ENCODE results near the gene TRAPPC5.

DNA sequence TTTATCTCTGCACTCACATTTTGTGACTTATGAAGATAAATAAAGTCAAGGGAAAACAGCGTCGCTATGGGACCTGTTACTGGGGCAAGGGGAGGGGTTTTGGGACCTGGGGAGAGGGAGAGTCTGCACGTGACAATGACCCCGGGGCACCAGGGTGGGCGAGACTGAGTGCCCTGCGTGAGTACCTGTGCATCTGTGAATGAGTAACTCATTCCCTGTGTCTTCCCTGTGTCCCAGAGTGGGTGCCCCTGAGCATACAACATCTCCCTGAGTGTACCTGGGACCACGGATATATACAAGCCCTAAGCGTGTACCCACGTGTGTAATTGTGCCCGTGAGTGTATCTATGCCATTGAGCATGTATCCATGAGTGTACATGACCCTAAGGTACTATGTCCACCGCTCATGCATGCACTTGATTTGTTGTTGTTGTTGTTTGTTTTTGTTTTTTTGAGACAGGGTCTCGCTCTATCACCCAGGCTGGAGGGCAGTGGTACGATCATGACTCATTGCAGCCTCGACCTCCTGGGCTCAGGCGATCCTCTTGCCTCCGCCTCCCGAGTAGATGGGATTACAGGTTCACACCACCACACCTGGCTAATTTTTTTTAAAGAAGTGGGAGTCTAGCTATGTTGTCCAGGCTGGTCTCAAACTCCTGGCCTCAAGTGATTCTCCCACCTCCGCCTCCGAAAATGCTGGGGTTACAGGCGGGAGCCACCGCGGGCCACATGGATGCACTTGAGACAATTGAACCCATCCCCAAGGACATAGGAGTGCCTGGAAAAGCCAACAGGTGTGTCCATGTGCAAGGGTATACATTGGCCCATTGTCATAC is 645 bp upstream of the TRAPPC5 start:
- TF ChIP-seq, protein P1, sequence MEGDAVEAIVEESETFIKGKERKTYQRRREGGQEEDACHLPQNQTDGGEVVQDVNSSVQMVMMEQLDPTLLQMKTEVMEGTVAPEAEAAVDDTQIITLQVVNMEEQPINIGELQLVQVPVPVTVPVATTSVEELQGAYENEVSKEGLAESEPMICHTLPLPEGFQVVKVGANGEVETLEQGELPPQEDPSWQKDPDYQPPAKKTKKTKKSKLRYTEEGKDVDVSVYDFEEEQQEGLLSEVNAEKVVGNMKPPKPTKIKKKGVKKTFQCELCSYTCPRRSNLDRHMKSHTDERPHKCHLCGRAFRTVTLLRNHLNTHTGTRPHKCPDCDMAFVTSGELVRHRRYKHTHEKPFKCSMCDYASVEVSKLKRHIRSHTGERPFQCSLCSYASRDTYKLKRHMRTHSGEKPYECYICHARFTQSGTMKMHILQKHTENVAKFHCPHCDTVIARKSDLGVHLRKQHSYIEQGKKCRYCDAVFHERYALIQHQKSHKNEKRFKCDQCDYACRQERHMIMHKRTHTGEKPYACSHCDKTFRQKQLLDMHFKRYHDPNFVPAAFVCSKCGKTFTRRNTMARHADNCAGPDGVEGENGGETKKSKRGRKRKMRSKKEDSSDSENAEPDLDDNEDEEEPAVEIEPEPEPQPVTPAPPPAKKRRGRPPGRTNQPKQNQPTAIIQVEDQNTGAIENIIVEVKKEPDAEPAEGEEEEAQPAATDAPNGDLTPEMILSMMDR (conservative IDR thresholded peaks at IDR 0.05): no peak
- no peak for TF ChIP-seq ZFX (IDR thresholded peaks at IDR 0.05)
